GM18951 (cell line): ENCODE measurements around the gene CCDC141.

ENCODE experiments used
- POLR2A ChIP-seq: IDR thresholded peaks from 4 replicates; pipeline ENCODE4 v1.6.1; 2011; ENCODE audit warnings: mild to moderate bottlenecking; ENCODE audit not compliant: insufficient read length, insufficient read depth; ENCODE audit errors: extremely low read depth
- in situ Hi-C: fragments of 300-500 bp; cut with MboI; formaldehyde crosslinking; loops from one replicate; pipeline ENCODE4 v1.12.0; 2022; ENCODE audit warnings: low sequenced_read_pairs, mixed read lengths, inconsistent platforms; ENCODE audit not compliant: unreplicated experiment

Gene CCDC141

GRCh38 chr2:178892751-178893625 is 156.9 kb downstream of the CCDC141 start:
- no peak for TF ChIP-seq POLR2A
- in situ Hi-C loops = no loop called here

GRCh38 chr2:178891959-178892485 is 157.9 kb downstream of the CCDC141 start:
- no peak for TF ChIP-seq POLR2A

GRCh38 chr2:178891265-178891958 is 158.5 kb downstream of the CCDC141 start:
- in situ Hi-C loops = no loop called here
- no peak for TF ChIP-seq POLR2A

More at GRCh38 chr2:178891959-178892485, 157.9 kb downstream of the CCDC141 start:
- in situ Hi-C loops = no loop called here

DNA sequence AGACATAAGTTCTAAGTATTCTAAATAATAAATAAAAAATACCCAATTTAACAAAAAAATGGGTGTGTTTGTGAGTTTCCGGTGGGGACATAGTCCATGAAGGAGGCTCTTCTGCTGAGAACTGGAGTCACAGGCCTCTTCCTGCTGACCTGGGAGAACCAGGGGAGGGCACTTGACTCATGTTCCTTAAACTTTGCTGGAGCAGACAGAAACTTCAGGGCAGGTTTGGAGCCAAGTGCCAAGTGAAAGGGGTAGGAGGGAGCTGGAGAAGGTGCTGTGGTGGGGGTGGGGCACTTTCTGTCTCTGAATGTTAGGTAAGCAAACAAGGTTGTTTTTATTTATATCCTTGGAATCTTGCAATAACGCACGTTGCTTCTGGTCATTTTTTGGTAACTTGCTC is 163.9 kb downstream of the CCDC141 start:
- TF ChIP-seq POLR2A = no peak
- in situ Hi-C loops = loop anchor here (10.0 kb wide), 1 partner anchor 249 kb away; no protein-coding TSS in a partner anchor

DNA sequence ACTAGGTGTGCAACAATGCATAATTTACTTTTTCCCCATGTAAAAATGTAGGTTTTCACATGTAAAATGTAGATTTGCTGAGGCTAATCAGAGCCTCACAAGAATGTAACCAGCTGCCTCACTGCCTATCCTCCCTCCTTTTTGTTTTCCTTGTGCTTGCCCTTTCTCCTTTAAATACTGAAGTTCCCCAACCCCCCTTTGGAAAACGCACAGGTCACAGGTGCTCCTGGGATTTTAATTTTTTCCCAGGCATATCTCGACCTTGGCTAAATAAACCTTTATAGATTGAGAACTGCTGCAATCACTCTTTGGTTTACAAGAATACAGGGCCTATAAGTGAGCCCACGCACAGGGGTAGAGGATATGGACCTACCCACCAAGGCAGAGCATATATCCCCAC is 165.5 kb downstream of the CCDC141 start:
- in situ Hi-C loops = loop anchor here (10.0 kb wide), 1 partner anchor 250 kb away; no protein-coding TSS in a partner anchor
- TF ChIP-seq POLR2A = no peak

DNA sequence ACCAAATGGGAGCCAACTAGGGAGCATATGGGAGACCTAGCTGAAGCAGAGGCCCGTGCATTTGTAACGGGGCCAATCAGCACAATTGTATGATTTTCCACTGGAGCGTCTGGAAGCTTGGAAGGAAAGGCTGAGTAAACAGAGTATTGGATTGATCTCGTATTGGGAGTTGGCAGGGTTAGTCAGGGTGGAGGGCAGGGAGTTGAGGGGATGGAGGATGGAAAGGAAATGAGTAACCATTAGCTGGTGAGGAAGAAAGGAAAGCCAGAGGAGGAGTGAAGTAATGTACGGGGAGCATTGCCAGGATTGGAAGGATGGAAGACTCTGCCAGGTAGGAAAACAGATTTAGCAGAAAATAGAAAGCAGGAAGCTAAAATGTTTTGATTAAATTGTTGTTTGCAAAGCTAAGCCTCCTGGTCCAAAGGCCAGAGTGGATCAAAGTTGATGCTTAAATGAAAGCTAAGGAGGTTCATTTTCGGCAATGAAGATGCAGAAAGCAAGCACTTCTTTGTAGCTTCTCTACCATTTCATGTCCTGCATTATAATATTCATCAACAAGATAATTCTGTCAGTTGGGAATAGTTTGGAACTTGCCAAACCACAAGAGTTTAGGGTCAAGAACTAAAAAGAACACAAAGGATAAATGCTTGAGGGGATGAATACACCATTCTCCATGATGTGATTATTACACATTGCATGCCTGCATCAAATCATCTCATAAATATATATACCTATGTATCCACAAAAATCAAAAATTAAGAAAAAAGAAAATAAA is 167.1 kb downstream of the CCDC141 start:
- in situ Hi-C loops = loop anchor here (10.0 kb wide), 1 partner anchor 252 kb away; no protein-coding TSS in a partner anchor
- no peak for TF ChIP-seq POLR2A

DNA sequence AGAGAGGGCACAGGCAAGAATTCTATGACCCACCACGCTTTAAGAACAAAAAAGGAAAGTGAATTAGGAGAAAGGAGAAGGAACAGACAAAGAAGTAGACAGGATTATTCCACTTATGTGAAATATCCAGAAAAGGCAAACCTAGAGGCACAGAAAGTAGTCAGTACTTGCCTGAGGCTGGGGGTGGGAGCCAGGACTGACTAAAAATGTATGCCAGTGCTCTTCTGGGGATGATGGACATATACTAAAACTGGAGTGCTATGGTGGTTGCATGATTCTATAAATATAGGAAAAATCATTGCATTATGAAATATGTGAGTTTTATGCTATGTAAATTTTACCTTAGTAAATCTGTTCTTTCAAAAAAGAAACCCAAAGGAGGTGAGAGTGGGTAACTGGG is 168.9 kb downstream of the CCDC141 start:
- in situ Hi-C loops = loop anchor here (10.0 kb wide), 1 partner anchor 254 kb away; no protein-coding TSS in a partner anchor
- TF ChIP-seq POLR2A = no peak

GRCh38 chr2:178880257-178880656 is 169.7 kb downstream of the CCDC141 start:
- in situ Hi-C loops = loop anchor here (10.0 kb wide), 1 partner anchor 255 kb away; no protein-coding TSS in a partner anchor
- no peak for TF ChIP-seq POLR2A

- TF ChIP-seq POLR2A = no peak
- in situ Hi-C loops = no loop called here
These were observed 172.1 kb downstream of the CCDC141 start for GRCh38 chr2:178877874-178878273.

DNA sequence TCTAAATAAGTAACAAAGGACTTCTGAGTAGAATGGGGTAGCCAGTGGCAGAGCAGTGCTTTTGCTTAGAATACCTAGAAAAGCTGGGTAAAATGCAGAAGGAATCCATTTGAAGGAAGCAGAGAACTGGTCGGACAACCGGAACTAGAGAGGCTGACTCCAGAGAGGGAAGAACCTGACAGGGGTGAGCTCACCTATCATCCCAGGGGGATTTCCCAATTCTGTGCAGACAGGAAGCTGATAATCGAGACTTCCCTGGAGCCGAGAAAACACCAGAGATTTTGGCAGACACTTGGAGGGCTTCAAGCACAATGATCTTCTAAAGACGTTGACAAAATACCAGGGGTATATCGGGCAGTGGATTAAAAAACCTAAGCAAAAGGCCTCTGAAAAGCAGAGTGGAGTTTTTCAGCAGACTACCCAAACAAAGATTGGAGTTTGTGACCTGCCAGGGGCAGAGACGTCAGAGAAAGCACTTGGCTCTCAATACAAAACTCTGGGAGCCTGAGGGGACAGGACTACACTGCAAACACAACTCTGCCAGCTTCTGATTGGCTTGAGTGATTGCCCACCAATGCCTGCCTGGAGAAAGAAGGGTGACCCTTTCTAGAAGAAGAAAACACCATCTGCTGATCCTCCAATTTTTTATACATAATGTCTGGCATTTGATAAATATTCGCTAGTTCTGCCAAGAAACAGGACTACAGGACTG is 175.3 kb downstream of the CCDC141 start:
- in situ Hi-C loops = no loop called here
- no peak for TF ChIP-seq POLR2A

- TF ChIP-seq POLR2A = no peak
- in situ Hi-C loops = no loop called here
These were observed 176.0 kb downstream of the CCDC141 start for GRCh38 chr2:178873912-178874311.

DNA sequence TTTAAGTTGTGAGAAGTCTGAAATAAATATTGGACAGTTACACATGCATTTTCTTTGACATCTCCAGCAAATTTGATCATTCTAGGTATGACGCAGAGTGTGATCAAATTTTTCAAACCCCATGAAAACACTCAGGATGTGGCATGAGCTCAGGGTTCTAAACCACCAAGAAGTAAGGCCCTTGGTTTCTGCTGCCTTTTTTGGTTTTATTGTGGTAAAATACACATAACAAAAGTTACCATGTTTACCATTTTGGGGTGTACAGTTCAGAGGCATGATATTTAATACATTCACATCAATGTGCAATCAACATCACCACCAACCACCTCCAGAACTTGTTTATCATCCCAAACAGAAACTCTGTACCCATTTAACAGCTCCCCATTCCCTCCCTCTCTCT is 178.4 kb downstream of the CCDC141 start:
- no peak for TF ChIP-seq POLR2A
- in situ Hi-C loops = no loop called here
